GM18951 (cell line): ENCODE data around the gene OR5AU1.

Experiments
- POLR2A ChIP-seq: IDR thresholded peaks from 4 replicates; pipeline ENCODE4 v1.6.1; 2011; ENCODE audit warnings: mild to moderate bottlenecking; ENCODE audit not compliant: insufficient read length, insufficient read depth; ENCODE audit errors: extremely low read depth
- in situ Hi-C: fragments of 300-500 bp; cut with MboI; formaldehyde crosslinking; loops from one replicate; pipeline ENCODE4 v1.12.0; 2022; ENCODE audit warnings: low sequenced_read_pairs, mixed read lengths, inconsistent platforms; ENCODE audit not compliant: unreplicated experiment

OR5AU1 gene

DNA sequence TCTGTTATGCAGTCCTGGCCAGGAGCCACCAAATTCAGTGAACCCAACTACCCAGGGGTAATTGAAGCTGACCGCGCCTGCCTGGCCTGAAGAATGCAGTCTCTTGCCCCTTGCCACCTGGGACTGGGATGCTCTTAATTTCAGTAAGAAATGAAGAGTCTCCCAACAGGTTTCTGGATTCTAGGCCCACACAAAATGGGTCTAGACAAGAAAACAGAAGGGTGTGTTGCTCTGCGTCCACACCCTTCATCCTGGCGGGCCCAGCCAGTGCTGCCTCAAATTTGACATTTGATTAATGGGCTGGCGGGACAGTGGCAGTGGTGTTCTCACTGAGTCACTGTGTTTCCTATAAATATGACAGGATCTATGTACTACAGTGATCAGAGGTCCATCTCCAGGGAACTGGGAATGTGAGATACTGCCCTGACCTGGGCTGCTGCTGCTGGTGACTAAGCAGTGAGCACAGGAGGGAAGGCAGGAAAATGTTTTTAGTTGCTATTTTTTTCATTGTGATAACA, 48.5 kb downstream of the OR5AU1 start:
- no peak for TF ChIP-seq POLR2A
- in situ Hi-C loops, result no loop called here

GRCh38 chr14:21106498-21107282, 49.2 kb downstream of the OR5AU1 start:
- in situ Hi-C loops, result no loop called here
- no peak for TF ChIP-seq POLR2A

DNA sequence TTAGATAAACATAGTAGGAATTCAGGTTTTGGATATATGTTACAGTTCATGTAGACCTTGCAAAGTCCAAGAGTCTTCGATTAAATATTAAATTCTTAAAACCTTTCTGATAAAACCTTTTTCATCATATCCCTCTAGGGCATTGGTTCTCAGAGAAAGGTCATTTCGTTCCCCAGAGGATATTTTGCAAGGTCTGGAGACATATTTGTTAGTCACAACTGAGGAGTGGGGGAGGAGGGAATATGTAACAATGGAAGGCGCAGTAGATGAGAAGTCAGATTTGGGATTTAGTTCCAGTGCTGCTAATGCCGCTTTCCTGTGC, 49.7 kb downstream of the OR5AU1 start:
- no peak for TF ChIP-seq POLR2A
- in situ Hi-C loops, result no loop called here

DNA sequence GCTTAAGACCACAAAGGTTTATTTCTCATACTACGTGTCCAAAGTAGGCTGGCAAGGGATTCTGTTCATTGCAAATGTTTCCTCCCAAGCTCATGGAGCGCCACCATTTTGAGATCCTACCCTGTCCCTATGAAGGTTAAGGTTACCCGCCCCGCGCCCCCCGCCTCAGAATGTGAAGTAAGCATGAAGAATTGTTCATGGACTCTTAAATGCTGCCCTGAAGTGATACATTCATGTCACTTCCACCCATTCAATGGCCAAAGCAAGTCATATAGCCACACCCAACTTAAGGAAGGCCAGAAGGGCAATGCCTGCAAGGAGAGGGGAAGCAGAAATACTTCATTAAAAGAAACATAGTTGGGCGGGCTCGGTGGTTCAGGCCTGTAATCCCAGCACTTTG, 50.8 kb downstream of the OR5AU1 start:
- TF ChIP-seq POLR2A, result no peak
- in situ Hi-C loops, result no loop called here
